M059J (cell line): Measurements from ENCODE around the gene SEC16A. TPM values are rescaled to one million over a fixed set of nuclear protein-coding genes. Genes with fewer than 3 reads are reported as not detected.

Source experiments
- DNase-seq: peaks from one replicate; pipeline ENCODE4 v3.0.0-alpha.2; 2012; ENCODE audit warnings: low read depth
- total RNA-seq: library from RNA; depleted of rRNA; stranded (reverse); fragments of >200 nt; shearing (Covaris generic); gene quantifications from 2 replicates; pipeline ENCODE4 v1.2.3, GENCODE V29; 2014

SEC16A gene
- total RNA-seq, 1 experiment from 2014 or later, result 42.6 TPM

GRCh38 chr9:136504512-136505348, 21.9 kb upstream of the SEC16A start:
- DNase-seq, result no peak

DNA sequence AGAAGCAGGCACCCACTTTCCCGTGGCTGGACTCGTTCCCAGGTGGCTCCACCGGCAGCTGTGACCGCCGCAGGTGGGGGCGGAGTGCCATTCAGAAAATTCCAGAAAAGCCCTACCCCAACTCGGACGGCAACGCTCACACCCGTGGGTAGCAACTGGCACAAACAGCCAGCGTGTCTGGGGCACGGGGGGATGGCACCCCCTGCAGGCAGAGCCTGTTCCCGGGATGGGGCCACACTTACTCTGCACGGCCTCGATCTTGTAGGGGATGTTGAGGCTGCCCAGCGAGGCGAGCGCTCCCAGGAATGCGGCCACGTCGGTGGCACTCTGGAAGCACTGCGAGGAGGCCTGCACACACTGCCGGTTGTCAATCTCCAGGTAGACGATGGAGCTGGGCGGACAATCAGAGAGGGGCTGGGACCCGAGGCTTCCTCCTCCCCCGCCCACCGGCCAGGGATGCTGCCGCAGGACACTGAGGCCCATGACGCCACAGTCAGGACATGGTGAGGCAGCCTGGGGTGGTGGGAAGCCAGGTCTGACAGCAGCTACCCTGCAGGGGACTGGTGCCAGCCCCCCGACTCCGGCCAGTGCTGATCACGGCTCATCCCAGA, 20.2 kb upstream of the SEC16A start:
- no peak for DNase-seq

DNA sequence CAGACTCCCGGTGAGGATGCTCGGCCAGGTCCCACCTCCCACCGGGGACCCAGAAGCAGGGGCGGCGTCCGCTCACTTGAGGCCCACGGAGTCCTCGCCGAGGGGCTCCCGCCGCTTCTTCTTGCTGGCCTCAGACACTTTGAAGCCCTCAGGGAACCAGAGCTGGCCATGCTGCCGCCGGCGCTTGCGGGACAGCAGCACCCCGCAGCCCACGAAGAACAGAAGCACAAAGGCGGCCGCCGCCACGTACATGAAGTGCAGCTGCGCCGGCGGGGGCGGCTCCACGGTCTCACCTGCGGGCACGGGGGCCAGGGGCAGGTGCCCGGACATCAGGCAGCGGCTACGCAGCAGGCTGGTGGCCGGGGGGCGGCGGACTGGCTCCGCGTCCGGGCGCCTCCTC, 19.4 kb upstream of the SEC16A start:
- no peak for DNase-seq

GRCh38 chr9:136501686-136502085, 18.8 kb upstream of the SEC16A start:
- no peak for DNase-seq

GRCh38 chr9:136499935-136500910, 17.4 kb upstream of the SEC16A start:
- DNase-seq, result no peak

DNA sequence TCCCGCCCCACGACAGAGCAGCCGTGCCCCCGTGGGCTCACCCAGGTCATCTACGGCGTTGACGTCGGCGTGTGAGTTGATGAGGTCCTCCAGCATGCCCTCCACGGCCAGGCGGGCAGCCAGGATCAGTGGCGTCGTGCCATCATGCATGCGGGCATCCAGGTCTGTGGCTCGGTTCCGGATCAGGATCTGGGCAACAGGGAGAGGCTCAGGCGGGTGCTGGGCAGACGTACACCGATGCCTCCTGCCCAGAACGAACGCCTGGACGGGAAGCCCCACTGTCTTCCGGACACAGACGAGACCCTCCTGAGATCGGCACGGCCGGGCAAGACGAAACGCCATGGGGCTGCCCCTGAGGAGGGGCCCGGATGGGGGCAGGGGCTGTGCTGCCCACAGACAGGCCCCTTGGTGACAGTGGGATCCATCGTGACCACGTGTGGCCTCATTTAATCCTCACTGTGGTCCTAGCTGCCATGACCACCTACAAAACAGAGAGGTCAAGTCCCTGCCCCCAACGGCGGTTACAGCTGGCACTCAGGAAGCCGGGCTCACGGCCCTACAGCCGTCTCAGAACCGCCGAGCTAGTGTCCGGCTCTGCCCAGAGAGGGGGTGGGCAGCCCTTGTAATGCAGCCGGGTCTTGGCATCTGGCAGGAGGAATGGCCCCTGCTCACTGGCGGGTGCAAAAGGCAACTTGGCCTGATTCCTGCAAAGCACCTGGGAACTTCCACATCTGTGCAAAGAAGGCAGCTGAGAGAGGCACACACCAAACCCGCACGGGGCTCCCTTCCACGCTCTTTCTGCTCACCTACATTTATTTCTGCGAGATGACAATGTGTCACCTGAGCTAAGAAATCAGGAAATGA, 16.5 kb upstream of the SEC16A start:
- no peak for DNase-seq

GRCh38 chr9:136497916-136498695, 15.3 kb upstream of the SEC16A start:
- DNase-seq, result no peak

DNA sequence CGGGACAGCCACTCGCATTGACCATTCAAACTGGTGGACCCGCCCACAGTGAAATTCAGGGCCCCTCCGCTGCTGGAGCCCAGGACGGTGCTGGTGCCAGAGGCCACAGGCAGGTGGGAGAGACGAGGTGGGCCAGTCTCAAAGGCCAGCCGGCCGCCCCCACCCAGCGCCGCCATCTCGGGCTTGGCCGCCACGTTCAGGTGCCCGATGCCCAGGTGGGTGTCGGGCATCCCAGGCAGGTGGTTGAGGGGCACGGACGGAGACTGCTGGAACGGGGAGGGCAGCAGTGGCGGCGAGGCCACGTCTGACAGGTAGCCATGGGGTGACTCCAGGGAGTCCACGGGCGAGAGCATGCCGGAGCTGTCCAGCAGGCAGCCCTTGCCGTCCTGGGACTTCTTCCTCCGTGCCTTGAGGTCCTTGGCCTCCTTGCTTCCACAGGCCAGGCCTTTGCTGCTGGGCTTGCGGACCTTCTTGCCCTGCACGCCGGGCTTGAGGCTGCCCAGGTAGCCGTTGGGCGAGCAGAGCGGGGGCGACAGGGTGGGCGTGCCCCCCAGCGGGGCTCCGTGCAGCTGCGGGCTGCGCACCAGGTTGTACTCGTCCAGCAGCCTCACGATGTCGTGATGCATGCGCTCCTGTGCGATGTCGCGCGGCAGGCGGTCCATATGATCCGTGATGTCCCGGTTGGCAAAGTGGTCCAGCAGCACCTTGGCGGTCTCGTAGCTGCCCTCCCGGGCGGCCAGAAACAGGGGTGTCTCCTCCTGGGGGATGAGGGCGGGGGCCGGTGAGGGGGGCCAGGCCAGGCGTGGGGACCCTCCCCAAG, 14.2 kb upstream of the SEC16A start:
- no peak for DNase-seq

DNA sequence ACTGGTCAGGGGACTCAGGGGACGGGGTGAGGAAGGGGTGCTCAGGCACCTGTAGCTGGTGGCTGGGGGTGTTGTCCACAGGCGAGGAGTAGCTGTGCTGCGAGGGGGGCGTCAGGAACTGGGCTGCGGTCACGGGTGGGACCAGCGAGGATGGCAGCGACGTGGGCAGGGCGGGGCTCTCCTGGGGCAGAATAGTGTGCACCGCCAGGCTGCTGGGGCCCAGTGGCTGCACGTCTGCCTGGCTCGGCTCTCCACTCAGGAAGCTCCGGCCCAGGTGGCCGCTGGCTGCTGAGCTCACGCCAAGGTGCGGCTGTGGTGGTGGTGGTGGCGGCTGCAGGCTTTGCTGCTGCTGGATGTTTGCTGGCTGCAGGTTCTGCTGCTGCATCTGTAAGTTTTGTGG, 13.3 kb upstream of the SEC16A start:
- no peak for DNase-seq

DNA sequence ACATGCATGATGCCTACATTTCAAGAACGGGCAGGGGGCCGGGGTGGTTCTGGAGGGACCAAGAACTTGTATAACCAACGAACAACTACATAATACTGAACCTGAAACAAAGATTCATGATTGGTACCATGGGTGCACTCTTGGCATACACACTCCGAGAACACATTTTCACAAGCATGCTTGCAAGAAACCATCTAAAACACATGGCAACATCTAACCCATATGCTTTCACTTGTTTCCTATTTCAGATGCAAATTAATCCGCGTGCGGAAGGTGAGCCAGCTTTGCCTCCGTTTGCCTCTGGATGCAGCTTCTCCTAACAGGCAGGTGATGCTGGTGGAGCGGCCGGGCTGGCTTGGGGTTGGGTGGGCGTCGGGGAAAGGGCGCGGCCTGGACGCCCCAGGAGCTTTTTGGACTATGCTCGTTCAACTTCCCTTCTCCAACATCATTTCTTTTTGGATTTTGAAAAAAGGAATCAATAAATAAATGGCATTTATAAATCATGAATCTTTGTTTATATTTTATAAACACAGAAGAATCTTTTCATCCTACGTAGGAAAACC, 12.5 kb upstream of the SEC16A start:
- no peak for DNase-seq

GRCh38 chr9:136494531-136495215, 11.8 kb upstream of the SEC16A start:
- no peak for DNase-seq

DNA sequence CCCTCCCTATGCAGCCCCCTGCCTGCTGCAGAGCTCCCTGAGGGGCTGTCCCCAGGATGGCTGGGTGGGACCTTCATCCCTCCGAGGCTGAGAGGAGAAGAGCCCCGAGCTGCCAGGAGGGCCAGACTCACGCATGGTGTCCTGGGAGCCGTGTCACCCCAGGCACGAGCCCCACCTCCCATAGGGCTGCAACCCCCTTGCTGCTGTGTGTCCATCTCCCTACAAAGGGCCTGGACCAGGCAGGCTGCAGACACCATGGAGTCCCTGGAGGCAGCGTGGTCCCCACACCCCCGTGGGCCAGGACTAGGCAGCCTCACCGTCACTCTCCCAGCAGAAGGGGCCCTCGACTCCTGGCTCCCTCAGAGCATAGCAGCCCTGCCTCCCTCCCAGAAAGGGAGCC, 11.2 kb upstream of the SEC16A start:
- DNase-seq, result no peak

DNA sequence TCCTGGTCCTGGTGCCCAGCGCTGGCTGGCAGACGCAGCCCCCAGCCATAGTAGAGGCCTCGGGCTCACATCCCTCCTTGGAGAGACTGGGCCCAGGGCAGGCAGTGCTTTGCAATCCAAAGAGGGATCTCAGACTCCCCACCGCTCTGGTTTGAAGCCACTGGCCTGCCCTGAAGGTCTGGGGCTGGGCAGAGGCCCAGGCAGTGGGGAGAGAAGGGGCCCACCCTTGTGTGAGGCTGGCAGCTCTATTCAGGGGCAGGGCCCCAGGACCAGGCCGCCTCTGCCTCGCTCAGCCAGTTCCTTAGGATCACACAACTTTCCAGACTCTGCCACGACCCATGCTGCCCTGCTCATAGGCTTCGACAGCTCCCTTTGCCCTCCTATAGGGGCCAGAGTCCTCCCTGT, 10.7 kb upstream of the SEC16A start:
- DNase-seq, result no peak

DNA sequence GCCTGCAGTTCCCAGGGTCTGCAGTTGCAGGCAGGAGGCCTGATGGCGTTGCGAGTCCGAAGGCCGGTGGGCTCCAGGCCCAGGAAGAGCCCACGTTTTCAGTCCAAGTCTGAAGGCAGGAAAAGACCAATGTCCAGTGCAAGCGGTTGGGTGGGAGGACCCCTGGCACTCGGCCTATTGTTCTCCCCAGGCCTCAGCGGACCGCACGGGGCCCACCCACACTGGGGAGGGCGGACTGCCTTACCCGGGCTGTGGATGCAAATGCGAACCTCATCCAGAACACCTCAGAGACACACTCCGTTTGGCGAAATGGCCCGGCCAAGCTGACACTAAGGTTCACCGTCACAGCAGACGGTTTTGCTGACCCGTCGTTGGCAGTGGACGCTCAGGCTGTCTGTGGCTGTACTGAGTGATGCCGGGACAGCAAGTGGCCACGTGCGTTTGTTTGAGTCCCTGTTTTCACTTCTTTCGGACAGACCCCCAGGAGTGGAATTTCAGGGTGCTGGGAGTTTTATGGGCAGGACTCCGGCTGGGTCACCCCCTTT, 10.2 kb upstream of the SEC16A start:
- DNase-seq, result no peak

DNA sequence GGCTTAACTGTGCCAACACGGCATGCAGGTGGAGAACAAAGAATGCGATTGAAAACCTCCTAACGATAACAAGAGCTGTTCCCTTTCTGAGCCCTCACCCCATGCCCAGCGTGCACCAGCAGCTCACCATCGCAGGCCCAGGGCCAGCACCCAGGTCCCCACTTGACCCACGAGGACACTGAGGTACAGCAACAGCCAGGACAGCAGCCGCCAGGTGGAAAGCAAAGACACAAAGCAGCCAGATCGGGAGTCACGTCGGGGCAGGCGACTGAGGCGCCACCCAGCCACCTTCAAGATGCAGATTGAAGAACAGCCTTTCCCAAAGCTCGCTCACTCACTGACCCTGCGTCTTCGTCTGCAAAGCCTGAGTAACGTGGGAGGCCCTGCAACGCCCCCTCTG, 6.9 kb upstream of the SEC16A start:
- no peak for DNase-seq

DNA sequence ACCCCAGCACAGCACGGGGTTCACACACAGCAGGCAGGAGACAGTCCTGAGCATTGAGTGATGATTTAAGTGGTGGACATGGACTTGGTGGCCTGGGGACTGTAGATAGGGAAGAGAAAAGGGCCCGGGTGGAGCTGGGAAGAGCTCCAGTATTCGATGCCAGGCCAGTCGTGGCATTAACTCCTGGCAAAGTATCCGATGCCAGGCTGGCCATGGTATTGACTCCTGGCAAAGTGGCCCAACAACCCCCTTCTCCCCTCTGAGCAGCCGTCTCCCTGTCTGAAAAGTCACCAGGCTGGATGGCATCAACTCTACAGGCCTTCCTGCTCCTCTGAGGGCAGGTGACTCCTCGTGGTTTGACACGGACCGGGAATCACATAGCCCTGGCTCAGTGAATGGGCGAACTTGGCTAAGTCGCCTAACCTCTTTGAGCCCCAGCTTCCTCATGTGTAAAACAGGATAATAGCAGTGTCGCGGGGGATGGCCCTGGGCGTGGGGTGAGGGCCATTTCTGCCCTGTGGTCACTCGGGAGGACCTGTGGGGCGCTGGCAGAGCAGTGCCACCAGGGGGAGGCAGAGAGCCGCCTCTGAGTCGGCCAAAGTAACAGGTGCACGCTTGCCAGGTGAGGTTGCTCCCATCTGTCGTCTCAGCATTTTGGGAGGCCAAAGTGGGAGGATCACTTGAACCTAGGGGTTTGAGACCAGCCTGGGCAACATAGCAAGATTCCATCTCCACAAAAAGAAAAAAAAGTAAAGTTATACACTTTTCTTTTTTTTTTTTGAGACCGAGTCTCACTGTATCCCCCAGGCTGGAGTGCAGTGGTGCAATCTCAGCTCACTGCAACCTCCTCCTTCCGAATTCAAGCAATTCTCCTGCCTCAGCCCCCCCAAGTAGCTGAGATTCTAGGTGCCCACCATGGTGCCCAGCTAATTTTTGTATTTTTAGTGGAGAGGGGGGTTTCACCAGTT, 5.7 kb upstream of the SEC16A start:
- peak; percentile 44 for DNase-seq

DNA sequence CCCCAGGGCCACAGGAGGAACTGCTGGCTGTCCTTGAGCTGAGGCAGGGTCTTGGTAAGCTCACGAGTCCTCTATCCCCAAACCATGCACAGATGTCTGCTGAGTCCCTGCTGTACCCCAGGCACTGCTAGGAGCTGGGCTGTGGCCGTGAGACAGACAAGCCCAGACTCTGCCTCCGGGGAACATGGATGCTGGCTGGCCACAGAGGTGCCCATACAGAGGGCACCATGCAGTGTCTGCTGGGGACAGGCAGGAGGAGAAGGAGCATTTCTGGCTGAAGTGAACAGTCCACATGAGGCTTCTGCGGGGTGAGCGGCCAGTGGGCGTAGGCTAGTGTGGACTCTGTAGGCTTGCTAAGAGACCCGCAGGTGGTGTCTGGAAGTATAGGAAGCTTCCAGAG, 4.8 kb upstream of the SEC16A start:
- no peak for DNase-seq
